HG03025 (cell line): ENCODE data around the gene PAX5.

ENCODE experiments used
- ATAC-seq: cut with Tn5 transposase; IDR thresholded peaks from one replicate; pipeline ENCODE4 v1.9.1; 2021; ENCODE audit warnings: mild to moderate bottlenecking, moderate library complexity; ENCODE audit not compliant: unreplicated experiment, low FRiP score

Gene PAX5

DNA sequence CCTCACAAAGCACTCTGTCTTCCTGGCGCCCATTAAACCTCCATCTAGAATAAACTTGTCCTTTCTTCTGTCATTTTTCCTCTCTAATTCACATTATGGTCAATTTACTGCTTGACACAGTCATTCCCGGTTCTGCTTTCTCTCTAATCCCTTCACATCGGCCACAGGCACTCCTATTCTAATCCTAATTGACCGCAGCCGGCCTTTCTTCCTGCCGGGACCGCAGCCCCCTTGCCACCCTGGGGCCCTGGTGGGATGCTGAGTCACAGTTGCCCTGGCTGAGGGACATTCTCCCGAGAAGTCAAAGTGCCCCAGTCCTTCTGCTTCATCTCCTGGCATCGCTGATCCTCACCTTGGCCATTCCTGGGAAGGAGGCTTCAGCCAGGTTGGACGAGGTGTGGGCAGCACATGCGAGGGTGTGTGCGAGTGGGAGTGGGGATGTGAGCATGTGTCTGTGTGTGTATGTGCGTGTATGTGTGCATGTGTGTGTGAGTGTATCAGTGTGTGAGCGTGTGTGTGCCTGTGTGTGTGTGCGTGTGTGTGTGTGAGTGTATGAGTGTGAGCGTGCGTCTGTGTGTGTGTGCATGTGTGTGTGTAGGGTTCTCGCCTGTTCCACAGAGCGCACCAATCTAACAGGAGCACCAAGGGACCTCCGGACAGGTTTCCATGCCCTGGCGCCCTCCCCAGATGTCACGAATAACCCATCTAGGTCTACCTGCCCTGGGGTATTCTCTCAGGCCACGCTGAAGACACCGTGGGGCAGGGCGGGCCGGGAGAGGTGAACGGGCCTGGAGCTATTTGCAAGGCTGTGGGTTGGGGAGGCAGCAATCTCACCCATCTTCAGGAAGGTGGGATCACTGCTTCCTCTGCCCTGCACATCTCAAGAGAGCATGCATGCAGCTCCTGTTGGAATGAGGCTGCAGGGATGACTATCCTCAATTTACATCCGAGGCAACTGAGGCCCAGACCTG, 191.2 kb downstream of the PAX5 start:
- no peak for ATAC-seq

DNA sequence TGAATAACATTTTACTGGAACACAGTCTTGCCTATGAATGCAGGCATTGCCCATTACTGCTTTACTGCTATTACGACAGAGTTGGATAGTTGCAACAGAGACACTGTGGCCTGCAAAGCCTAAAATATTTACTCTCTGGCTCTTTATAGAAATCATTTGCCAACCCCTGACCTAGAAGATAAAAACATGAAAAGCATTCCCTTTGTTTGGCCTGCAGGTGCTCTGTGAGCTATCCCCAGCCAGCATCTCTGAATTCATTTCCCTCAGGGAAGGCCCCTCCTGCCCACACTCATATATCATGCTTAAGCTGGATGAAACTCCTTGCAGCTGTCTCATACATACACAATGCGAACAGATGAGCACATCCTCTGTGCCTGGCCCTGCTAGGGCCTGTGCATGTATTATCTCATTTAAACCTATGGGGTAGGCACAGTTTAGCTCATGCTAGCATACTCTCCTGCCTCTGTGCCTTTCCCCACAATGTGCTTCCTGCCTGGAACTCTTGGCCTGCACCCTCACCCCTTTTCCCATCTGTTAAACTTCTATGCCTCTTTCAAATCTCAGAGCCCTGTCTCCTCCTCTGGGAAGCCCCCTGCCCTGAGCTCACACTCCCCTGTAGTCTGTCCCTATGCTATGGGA, 193.1 kb downstream of the PAX5 start:
- ATAC-seq, result no peak

DNA sequence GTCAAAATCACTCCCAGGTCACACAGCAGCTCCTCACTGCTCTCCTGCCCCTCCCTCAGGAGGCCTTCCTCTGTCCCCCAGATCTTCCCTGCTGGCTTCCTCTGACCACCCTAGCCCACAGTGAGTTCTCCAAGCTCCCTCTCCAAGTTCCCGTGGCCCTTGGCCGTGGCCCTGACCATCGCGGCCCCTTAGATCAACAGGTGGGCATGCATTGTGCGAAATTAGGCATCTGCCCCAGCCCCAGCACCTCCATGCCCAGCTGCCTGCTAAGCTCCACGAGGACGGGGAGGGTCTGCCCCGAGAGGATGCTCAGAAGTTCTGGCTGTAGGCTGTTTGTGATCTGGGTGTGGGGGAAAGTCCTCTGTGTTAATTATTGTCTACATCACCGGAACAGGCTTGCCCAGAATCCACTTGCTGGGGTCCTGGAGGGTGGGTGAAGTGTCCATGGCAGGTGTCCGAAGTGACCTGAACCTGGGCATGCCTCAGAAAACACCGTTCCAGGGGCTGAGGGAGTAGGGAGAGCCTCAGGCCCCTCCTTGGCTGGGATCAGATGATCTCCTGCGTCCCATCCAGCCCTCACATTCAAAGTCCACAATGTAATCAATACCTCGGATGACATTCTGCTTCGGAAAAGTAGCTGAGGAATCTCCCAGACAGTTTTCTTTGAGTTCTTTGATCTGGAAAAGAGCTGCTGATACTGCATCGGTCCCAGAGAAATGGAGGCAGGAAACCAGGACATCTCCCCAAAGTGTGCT, 194.8 kb downstream of the PAX5 start:
- ATAC-seq, result no peak

DNA sequence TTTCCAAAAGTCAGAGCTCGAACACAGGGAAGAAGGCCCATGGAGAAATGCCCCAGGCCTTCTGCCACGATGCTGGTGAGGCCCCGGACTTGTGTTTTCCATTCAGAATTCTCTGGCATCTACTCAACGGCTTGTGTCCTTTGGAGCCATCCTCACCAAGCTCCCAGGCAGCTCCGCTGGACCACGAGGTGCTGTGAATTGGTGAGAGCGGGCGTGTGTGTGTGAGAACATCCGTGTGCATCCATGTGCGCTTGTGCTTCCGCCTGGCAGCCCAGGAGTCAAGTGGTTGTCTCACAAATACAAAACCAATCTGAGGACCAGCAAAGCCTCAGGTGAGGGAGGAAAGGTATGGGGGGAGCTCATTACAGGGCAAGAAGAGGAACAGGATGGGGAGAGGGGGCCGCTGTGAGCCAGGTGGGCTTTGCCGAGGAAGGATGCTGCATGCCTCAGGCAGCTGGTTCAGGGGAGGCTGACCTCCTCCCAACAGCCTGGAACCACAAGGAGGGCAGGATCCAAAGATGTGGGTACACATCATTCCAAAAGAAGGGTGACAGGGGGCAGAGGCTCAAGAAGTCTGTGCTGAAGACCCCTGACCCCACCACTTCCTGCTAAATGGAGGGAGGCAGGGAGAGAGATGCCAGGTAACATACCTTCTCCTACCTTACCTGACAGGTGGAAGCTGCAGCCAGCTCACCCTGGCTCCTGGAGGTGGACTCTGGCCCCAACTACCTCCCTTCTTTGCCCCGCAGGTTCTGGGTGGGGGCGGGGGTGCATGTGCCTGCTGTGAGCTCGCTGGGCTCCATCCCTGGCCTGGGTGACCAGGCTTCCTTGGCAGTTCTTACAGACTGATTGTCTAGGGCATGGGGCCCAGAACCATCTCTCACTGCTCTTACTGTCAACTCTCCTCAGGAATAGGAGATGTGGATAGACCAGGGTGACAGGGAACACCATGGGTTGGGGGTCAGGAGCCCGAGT, 196.3 kb downstream of the PAX5 start:
- ATAC-seq, result no peak

DNA sequence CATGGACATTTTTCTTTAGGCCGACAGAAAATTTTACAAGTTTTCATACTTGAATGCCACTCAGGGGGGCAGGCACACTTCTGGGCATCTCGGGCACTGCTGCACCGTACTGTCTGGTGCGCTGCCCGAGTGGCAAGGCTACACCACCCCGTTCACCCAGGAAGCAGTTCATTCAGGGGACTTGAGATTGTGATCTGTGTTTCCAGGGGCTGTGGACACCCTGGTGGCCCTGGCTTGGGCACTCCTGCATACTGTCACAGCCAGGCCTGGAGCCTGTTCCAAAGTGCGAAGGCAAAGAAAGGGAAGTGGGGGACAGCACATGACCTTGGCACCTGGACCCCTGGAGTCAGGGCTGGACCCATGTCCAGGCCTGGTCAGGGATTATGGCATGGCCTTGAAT, 197.6 kb downstream of the PAX5 start:
- ATAC-seq, result no peak

DNA sequence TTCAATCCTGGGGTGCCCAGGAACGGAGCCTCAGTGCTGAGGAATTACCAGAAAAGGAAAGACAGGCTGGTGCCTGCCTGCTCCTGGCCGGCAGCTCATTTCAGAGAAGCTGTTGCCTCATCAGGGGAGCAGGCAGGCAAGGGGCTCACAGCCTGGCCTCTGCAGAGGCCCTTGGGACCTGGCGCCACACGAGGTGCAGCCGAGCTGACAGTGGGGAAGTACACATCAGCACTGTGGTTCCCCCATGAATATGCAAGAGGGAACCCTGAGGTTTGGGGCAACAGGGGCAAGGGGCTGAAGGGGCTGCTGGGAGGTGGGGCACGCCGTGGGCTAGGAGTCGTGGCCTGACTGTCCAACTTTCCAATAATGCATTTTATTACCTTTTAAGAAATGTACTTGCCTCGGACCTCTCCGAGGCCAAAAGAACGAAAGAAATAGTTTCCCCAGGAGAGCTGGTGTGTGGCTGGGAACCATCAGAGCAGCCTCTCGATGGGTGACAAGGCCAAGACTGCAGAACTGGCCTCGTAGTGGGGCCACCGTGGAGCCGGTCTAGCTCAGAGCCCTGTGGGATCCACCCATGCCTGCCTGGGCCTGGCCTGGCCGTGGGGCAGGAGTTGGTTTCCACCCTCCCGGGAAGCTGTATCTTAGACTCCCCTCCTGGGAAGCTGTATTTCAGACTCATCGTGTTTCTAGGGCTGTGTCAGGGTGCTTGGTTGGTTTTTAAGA, 198.6 kb downstream of the PAX5 start:
- no peak for ATAC-seq

DNA sequence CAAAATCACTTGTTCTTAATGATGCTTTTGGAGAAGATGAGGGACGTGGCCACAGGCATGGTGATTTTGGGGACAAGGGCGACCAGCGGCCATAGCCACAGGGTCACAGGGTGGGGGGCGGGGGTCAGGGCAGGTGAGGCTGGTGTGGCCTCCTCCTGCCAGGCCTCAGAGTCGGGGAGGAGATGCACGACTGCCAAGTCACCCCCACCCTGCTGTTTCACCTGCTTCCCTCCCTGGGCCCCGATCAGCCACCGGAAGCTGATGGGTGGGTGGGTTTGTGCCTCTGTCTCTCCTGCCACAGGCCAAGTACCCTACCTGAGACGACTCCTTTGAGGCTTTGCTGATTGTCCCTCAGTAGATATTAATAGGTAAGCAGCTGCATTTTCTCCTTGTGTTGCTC, 199.3 kb downstream of the PAX5 start:
- ATAC-seq, result no peak

DNA sequence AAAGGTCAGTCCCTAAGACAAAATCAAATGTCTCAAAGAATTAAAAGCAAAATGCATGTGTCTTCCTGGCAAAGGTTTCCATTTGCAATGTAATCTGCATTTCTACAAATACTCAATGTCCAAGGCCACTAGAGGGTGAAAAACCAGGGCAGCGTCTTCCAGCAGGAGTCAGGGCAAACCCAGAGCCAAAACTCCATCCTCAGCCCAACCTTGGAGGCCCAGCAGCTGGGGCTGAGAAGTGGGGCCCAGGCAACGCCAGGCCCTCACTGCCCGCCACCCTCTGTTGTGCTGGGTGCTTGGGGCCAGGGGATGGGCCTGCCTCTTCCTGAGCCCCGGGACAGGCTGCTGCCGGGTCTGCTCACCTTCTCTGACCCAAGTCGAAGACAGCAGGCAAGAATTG, 200.1 kb downstream of the PAX5 start:
- ATAC-seq, result no peak

DNA sequence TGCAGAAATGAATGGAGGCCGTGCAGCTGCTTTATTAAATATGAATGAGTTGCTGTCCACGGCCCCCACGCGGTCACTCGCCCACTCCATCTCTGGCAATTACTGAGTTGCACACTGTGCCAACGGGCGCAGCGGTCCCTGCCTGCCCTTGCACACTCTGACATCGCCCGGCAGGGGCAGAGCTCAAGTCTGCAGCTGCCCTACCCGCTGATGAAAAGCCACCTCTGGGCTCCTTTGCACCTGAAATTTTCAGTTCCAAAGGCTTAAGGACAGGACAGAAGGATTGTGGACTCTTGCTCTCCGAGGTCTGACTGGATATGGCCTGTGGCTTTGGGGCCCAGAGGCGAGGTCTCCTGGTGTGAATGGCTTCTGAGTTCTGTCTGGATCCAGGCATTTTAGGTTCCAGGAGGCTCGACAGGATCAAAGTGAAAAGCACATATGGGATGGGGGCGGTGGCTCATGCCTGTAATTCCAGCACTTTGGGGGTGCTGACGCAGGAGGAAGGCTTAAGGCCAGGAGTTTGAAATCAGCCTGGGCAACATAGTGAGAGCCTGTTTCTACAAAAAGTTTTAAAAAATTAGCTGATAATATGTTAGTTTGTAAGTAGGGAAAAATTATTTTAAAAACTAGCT, 201.8 kb downstream of the PAX5 start:
- ATAC-seq, result no peak

DNA sequence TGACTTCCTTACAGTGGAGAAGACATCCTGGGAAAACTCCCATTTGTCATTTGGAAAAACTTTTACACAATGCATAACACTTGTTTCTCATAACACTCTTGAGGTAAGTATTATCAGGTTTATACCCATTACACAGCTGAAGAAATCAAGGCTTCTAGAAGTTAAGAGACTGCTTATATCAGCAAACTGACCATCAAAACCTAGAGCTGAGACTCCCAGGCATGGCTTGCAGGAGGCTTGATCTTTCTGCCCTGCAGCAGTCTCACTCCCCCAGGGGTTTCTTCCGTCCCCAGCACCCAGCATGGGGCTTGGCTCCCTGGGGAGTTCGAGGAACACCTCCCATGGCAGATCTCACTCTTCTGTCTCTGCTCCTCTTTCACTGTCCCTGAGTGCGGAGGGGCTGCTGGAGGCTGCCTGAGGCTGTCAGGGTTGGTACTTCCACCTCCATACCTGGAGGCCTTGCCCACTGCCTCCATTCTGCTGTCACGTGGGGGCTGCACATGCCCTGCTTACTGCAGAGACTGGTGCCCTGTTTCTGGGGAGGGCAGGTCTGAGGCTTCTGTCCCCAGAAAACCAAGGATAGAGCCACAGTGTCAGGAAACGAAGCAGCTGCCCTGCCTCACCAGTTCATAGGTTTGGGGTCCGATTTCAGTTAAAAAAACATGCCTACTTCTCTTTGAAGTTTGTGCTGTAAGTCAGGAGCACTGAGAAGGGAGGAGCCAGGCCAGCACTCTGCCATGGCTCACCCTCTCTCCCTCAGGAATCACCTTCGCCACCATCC, 202.5 kb downstream of the PAX5 start:
- no peak for ATAC-seq

DNA sequence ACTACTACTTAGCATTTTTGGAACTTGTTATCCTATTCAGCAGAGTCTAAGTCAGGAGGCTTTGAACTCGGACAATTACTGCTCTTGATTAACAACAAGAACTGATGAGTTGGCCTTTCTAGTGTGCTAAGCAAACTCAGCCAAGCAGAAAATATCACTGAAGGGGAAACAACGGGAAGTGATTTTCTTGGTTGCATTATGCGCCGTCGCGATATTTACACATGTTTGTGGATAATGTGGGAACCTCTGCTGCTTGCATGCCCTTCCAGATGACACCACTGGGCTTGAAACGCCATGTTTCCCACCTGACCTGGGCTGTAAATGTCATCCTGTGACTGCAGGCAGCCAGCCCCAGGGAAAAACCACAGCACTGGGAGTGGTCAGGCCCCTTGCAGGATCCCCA, 205.5 kb downstream of the PAX5 start:
- no peak for ATAC-seq

DNA sequence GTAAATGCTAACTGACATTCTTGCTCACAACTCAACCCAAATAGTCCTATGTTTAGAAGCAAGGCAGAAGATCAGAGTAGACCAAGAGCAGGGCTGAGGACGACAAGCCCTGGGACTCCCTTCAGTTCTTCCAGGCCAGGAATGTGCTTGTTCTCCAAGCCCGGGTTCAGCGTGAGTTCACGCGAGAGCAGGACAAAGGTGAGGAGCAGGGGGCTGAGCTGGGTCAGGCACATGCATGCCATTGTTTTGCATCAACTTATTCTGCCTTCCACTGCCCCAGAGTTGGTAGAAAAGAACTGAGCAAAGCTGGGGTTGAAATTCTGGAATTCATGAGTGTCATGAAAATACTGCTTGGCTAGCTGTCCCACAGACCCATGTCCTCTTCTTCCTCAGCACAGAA, 206.5 kb downstream of the PAX5 start:
- ATAC-seq, result no peak

DNA sequence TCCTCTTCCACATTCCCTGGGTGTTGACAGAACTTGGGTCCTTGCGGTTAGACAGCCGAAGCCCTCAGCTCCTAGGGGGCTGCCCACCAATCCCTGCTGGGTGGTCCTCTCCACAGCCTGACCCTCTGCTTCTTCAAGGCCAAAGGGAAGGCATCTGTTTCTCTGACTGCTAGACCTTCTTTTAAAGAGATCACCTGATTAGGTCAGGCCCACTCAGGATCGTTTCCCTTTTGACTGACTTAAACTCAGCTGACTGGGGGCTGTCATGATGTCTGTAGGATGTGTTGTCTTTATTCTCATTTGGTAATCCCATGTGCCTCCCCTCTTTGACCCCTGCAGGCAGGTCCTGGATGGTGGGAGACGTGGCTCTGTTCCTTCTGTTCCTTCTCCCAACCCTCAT, 207.5 kb downstream of the PAX5 start:
- no peak for ATAC-seq

DNA sequence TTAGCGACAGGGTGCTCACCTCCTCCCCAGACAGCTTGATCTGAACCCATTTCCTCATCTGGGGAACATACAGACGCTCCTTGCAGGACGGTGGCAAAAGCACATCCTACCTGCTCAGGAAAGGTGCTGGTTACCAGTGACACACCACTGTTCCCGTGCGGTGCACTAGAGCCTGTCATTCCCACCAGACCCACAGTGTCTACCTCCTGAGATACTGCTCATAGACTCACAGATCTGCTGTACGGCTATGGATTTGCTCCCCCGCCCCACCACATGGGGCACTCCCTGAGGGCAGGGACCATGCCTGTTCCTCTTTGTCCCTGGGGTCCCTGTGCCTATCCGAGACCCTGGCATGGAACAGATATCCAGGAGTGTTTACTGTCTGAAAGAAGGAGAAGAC, 208.9 kb downstream of the PAX5 start:
- no peak for ATAC-seq

DNA sequence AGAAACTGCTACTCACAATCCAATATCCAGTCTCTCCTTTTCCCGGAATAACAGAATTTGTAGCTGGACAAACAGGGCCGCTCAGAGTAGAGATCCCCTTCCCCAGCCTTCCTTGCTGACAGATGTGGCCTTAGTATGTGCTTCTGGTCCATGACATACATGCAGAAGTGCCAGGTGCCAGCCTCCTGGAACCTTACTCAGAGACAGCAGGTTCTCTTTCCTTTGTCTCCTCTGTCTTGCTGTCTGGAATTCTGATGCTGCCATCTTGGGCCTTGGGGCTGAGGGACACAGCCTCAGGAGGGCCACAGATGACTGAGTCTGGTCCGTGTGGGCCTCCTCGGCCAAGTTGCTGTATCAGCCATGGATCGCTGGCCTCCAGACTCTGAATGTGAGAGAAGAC, 210.1 kb downstream of the PAX5 start:
- ATAC-seq, result no peak

DNA sequence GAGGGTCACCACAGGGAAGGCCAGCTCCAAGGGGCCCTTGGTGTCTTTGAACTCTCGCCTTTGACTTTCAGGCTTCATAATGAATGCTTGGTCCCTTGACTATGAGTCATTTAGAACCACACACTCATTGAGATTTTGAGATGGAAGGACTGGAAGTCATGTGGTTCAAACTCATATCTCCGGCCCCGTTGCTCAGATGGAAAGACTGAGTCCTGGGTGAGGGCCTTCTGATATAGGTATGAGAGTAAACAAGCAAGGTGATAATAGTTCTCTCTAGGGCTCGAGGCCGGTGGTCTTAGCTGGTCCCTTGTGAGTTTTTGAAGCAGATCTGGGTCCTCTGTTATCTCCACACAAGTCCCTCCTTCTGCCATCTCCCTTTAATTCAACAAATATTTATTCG, 210.6 kb downstream of the PAX5 start:
- ATAC-seq, result no peak

DNA sequence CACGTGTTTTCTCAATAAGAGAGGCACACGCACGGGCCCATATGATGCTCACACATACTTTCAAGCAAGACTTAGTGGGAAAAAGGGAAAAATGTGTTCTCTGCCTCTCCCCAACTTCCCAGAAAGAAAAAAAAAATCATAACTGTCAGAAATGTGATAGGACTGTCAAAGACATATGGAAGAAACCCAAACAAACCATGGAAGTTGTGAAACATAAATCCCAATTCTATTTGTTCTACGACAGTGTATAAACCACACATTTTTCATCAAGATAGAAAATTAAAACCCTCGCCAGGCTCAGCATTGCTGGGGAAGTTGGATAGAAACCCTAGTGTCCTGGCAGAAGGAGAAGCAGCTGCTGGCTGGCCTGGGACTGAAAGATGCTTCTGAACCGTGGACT, 211.9 kb downstream of the PAX5 start:
- no peak for ATAC-seq

DNA sequence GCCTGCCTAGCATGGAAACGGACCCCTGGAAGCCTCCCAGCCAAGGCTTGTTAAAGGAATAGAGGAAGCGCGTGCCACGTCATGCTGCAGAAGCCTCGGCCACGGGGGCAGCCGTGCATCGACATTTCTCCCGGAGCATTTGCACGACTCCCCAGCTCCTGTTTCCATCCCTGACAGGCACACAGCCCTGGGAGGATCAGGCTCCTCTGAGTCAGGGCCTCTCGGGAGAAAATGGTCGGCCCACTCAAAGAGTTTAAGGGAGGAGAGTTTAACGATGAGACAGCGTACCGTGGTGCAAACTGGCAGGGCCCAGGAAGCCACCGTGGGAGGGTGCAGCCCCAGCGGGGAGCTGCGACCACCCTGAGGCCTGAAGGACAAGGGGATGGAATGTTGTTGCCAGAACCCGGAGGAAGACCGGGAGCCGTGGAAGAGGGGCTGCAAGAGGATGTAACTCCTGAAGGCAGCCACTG, 213.6 kb downstream of the PAX5 start:
- ATAC-seq, result no peak
